Psoas muscle (tissue), 8 donors: ENCODE data around the gene ALS2CL. TPM values are rescaled to one million over a fixed set of nuclear protein-coding genes. Genes with fewer than 3 reads are reported as not detected.

Experiments
- ATAC-seq, 4 donors: fragments of 200-7000 bp; cut with Tn5 transposase; one replicate each; pipeline ENCODE4 v1.9.1; 2020; ENCODE audit warnings: moderate library complexity in 3 of 4, mild to moderate bottlenecking in 2 of 4
- DNase-seq, 2 donors: peaks; one replicate each; pipeline ENCODE4 v3.0.0-alpha.2; 2020
- H3K27ac ChIP-seq: fragments of 200-600 bp; one replicate; pipeline ENCODE4 v1.8.0; 2022
- H3K27me3 ChIP-seq, 3 donors: fragments of 200-600 bp in 1 of 3; one replicate each; pipeline versions ENCODE4 v1.6.1 to v1.8.0; 2013 to 2022; ENCODE audit warnings: low read length in 2 of 3, mild to moderate bottlenecking in 2 of 3, moderate library complexity in 1 of 3; ENCODE audit not compliant: insufficient read depth in 3 of 3
- H3K36me3 ChIP-seq, 2 donors: fragments of 200-600 bp in 1 of 2; one replicate each; pipeline versions ENCODE4 v1.6.1 to v1.8.0; 2013 to 2022; ENCODE audit warnings: low read depth in 1 of 2, mild to moderate bottlenecking in 1 of 2, moderate library complexity in 1 of 2; ENCODE audit not compliant: insufficient read depth in 1 of 2
- H3K4me1 ChIP-seq: fragments of 200-600 bp; one replicate; pipeline ENCODE4 v1.8.0; 2022
- H3K4me3 ChIP-seq: fragments of 200-600 bp; one replicate; pipeline ENCODE4 v1.8.0; 2022; ENCODE audit warnings: mild to moderate bottlenecking
- H3K9me3 ChIP-seq: fragments of 200-600 bp; one replicate; pipeline ENCODE4 v1.8.0; 2022
- WGBS, 3 donors: extraction: QIAGEN DNeasy Blood & Tissue Kit; methylation state at CpG; one replicate each; pipeline versions ENCODE4 v1.1.6 to v1.1.7; 2013; 5-methylcytosine and 5-hydroxymethylcytosine counted together
- intact Hi-C, 2 donors: fragments of 100-400 bp; cut with DNase I; formaldehyde crosslinking; loops; one replicate each; pipeline versions ENCODE4 v1.11.0 to v1.14.2; 2022
- polyA plus RNA-seq, 3 donors: library from polyadenylated mRNA; stranded (reverse); fragments of 200-250 nt; gene quantifications; one replicate each; pipeline ENCODE4 v1.2.3, GENCODE V29; 2013
- total RNA-seq, 4 donors: library from RNA; stranded (reverse); fragmentation: NEBNext Ultra II Directional in 2 of 4; extraction: Animal tissue kit (Norgen Biotek cat#: 25700) in 2 of 4; gene quantifications; one replicate each; pipeline versions ENCODE4 v1.2.1 to v1.2.4, GENCODE V29; 2021 to 2023
- TF ChIP-seq, protein P1 (sequence below): fragments of 200-600 bp; IDR thresholded peaks from one replicate; pipeline ENCODE4 v1.8.0; 2022; ENCODE audit warnings: antibody characterized with exemption
- donor health status: healthy with polysubstance abuse.
- donor health status: DM: no; HTN: no; CAD: no; lungs with moderate emphysema.
- donor health status: Bipolar disorder and iron deficiency.
- donor health status: healthy.
- donor health status: DM: yes; HTN: yes; CAD: no.
- donor health status: DM: no; HTN: no; CAD: no.
- donor health status: DM: no; HTN: no; CAD: no.
- donor health status: DM: yes; HTN: yes; CAD: no.

The ALS2CL gene
- total and polyA plus RNA-seq, 7 donors: 5.0 to 10.1 (median 6.3) TPM

- peak in 1 of 4 donors; percentile 23 for ATAC-seq
- TF ChIP-seq, protein P1, sequence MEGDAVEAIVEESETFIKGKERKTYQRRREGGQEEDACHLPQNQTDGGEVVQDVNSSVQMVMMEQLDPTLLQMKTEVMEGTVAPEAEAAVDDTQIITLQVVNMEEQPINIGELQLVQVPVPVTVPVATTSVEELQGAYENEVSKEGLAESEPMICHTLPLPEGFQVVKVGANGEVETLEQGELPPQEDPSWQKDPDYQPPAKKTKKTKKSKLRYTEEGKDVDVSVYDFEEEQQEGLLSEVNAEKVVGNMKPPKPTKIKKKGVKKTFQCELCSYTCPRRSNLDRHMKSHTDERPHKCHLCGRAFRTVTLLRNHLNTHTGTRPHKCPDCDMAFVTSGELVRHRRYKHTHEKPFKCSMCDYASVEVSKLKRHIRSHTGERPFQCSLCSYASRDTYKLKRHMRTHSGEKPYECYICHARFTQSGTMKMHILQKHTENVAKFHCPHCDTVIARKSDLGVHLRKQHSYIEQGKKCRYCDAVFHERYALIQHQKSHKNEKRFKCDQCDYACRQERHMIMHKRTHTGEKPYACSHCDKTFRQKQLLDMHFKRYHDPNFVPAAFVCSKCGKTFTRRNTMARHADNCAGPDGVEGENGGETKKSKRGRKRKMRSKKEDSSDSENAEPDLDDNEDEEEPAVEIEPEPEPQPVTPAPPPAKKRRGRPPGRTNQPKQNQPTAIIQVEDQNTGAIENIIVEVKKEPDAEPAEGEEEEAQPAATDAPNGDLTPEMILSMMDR: no peak
- no peaks in the 10 kb centered on the region for H3K4me1 ChIP-seq
- intact Hi-C loops: no loop called here
- WGBS, 3 donors: 80 to 91% (median 84%) methylated on average over 19 to 20 of the region's 20 CpGs
- H3K36me3 ChIP-seq: no peaks in the 10 kb centered on the region
- no peak for DNase-seq
- H3K9me3 ChIP-seq: no peaks in the 10 kb centered on the region
- no peak overlapping the region for H3K27ac ChIP-seq
- H3K27me3 ChIP-seq: peaks cover 0 to 4% (median 0%) of the 10 kb centered on the region in 3 donors
- H3K4me3 ChIP-seq: no peak overlapping the region
Observed at GRCh38 chr3:46736006-46736872, 42.8 kb upstream of the ALS2CL start.

DNA sequence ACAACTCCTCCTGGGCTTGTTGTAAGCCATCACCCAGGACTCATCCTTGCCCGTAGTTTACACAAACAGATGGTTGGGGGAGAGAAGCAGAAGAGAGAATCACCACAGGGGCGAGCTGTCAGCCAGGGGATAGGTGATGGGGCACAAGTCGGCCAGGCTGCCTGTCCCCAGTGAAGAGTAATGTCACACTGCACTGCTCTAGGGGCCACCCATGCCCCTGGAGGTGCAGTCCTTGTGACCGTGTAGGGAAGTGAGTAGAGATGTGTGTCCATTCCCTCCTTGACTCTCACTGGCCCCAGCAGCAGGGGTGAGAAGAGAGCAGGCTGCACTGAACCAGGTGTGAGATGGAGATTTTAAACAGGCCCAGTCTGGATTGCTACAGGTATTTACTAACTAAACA is 41.3 kb upstream of the ALS2CL start:
- no peak for ATAC-seq
- intact Hi-C loops: no loop called here
- TF ChIP-seq, protein P1: no peak

DNA sequence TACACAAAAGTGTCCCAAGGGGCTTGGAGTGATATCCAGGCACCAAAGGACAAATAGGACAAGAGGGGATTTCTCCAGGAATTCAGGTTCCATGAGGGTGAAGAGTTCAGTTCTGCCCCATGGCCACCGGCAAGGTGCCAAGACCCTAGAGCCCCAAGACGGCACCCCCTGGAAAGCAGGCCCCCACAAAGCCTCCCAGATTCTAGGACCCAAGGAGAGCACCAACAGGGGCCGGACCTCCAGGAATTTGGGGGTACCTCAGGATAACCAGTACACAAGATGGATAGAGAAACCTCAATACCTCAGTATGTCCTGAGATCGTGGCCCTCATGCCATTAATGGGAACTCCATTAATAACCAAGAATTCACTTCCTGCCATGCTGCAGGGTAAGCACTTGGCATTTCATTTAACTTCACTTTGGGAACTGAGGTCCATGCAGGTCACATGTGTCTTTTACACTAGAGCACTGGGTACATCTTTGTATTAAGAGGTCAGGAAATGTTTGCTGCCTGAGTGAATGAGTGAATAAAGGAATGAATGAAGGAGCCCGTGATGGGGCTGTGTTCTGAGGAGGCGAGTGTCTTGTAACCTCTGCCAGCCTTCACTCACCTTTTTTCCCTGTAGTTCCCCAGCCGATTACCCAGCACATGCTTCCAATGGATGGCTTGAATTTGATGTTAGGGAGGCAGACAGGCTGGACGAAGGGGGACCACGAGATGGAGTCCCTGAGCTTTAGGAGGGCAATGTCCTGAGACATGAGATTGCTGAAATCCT is 39.7 kb upstream of the ALS2CL start:
- intact Hi-C loops: no loop called here
- Histone ChIP-seq H3K27me3 (peaks cover 0 to 4% (median 0%) of the 10 kb centered on the region in 3 donors), H3K9me3 (no peaks in the 10 kb centered on the region), H3K4me3 (no peak overlapping the region), H3K4me1 (no peaks in the 10 kb centered on the region), H3K36me3 (no peaks in the 10 kb centered on the region), H3K27ac (no peak overlapping the region)
- ATAC-seq (no peak), DNase-seq (no peak)
- TF ChIP-seq, protein P1: no peak
- WGBS, 3 donors: 71 to 76% (median 73%) methylated on average over 9 of the region's 9 CpGs

More for the DNA sequence above, 41.3 kb upstream of the ALS2CL start:
- no peaks in the 10 kb centered on the region for H3K9me3 ChIP-seq
- no peak for DNase-seq
- H3K36me3 ChIP-seq: no peaks in the 10 kb centered on the region
- peaks cover 0 to 4% (median 0%) of the 10 kb centered on the region in 3 donors for H3K27me3 ChIP-seq
- no peak overlapping the region for H3K4me3 ChIP-seq
- no peak overlapping the region for H3K27ac ChIP-seq
- 56 to 60% (median 57%) methylated on average over 4 of the region's 4 CpGs for WGBS, 3 donors
- no peaks in the 10 kb centered on the region for H3K4me1 ChIP-seq

- TF ChIP-seq, protein P1: no peak
- no peaks in the 10 kb centered on the region for H3K36me3 ChIP-seq
- no peak overlapping the region for H3K4me3 ChIP-seq
- no peak overlapping the region for H3K27ac ChIP-seq
- H3K4me1 ChIP-seq: no peaks in the 10 kb centered on the region
- DNase-seq (no peak), ATAC-seq (no peak)
- intact Hi-C loops: no loop called here
- no peaks in the 10 kb centered on the region for H3K27me3 ChIP-seq
- H3K9me3 ChIP-seq: no peaks in the 10 kb centered on the region
- WGBS, 3 donors: 78 to 85% (median 80%) methylated on average over 3 of the region's 3 CpGs
Observed at GRCh38 chr3:46731795-46732194, 38.3 kb upstream of the ALS2CL start.
